Measurements from ENCODE around the gene KCNG4.
"Not testable (repeated sequence)": the region's sequence is repeated elsewhere in the genome, so short reads cannot be mapped to it uniquely, and the experiment has no call there.

The KCNG4 gene

DNA sequence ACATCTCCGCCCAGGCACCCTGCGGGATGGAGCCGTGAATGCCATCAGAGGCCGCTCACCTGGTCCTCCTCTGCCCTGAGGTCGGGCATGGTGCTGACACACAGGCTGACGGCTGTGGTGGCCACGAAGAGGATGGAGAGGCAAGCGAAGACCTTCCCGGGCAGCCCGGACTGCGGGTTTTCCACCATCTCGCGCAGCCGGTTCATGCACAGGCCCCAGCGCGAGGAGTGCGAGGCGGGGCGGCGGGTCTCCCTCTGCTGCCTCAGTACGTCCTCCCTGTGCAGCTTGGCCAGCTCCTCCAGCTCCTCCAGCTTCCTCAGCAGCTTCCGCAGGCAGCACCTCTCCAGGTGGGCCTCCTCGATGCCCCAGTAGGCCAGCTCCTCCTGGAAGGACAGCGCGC is 3.1 kb downstream of the KCNG4 start:
- no peak for DNase-seq (ENCODE audit: low spot score)

DNA sequence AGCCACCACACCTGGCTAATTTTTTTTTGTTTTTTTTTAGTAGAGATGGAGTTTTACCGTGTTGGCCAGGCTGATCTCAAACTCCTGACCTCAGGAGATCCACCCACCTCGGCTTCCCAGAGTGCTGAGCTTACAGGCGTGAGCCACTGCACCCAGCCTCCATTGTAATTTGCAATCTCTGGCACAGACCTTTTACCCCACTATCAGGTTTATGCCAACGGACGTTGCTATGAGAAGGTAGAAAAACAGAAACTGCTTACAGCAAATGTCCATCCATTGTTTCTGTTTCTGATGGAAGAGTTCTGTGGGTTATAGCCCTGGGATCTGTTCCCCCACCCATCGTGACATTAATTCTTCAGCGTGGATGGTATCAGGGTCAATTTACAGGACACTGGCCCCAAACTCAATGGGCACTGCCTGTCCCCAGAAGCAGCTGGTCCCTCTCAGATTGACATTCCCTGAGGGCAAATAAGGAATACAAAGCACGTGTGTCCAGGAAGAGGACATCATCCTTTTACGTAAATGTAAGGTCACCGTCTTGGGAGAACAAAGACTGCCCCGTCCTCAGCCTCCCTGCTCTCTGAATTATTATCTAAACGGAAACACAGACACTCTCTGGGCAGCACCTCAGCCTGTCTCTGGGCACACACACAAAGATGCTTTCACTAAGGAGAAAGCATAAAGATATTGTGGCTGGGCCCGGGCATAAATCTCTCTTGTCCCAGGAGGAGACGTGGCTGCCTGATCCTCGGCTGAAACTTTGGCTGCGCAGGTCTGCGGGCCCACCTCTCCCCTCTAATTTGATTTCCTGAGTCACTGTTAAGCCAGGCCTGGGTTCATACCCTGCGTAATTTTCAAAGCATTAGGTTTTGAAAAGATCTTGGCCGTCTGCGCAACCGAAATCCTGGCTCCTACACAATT is 5.2 kb downstream of the KCNG4 start:
- DNase-seq (ENCODE audit: low spot score) = peak; percentile 66

DNA sequence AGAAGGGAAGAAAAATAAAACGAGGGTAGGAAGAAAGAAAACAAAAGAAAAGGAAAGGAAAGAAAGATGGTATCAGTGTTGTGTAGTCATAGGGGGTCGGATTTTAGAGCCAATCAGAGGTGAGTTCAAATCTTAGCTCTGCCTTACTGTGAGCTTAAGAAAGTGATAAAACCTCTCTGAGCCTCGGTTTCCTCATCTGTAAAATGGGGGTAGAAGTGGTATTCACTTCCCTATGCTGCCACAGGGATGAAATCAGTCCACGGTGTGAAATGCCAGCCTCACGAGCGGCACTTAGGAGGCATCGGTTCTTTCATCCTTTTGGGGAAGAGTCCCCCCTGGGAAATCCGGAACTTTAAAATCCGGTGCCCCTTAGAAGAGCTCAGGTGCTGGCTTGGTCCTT is 6.1 kb downstream of the KCNG4 start:
- DNase-seq (ENCODE audit: low spot score) = no peak

DNA sequence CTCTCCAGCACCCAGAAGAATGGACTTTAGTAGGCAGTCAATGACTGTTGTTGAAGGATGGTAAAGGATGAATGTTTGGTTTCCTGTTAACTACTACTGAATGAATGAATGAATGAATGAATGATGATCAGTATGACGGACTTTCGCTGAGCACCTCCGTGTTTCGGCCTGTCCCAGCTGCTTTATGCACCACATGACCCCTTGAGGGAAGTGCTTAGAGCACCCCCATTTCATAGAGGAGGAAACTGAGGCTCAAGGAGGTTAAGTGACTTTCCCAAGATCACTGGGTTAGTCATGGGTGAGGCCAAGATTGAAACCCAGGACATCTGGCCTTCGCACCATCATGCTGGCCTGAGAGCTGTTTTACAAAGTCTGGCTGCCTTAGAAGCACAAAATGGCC is 6.8 kb downstream of the KCNG4 start:
- DNase-seq (ENCODE audit: low spot score) = no peak

DNA sequence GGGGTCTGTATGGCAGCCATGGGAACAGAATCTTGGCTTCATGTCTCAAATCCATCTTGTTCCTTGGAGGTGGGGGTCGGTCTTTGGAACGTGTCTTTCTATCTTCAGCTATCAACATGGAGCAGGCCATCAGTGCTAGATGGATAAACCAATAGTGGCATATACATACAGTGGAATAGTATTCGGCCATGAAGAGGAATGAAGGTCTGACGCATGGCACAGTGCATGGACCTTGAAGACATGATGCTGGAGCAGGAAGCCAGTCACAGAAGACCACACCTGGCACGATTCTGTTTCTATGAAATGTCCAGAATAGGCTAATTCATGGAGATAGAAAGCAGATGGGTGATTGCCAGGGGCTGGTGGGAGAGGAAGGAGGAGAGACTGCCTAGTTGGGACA is 7.8 kb downstream of the KCNG4 start:
- no peak for DNase-seq (ENCODE audit: low spot score)

DNA sequence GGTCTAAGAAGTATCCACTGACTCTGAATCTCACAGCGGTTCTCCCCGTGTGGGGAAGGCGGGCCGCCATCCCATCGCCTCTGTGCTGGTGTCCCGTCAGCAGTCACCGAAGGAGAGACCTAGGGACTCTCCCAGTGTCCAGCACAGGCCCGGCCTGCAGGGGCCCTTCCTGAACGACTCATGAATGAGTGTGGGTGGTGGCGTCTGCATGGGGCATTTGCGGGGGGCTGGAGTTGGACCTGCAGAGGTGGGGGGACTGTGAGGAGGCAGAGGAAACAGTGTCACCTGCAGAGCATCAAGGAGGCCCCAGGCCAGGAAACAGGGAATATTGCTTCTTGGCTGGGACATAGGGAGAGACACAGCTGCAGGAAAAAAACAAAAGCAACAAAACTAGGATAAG is 10.3 kb downstream of the KCNG4 start:
- DNase-seq (ENCODE audit: low spot score) = no peak

DNA sequence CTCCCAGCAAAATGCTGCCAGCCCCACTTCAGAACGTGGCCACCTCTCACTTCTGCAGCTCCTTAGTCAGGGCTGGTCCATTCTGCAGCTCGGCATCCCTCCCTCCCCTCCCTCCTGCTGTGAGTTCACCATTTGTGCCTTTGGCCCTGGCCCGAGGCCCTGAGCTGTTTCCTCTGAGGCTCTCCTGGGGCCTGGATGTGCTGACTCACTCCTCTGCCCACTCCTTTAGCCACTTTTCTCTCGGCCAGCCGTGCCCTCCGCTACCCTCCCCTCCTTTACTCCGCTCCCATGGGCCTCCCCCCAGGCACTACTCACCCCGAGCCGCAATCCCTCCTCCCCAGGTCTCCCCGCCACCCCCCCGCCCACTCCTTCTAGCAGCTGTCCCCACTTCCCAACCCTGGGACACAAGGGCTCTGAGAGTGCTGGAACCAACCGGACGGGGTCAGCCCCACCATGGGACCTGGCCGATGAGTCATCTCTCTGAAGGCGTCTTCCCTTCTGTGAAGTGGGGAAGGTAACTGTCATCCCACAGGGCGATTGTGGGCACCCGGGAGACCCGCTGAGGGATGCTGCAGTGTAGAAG is 11.5 kb downstream of the KCNG4 start:
- no peak for DNase-seq (ENCODE audit: low spot score)

DNA sequence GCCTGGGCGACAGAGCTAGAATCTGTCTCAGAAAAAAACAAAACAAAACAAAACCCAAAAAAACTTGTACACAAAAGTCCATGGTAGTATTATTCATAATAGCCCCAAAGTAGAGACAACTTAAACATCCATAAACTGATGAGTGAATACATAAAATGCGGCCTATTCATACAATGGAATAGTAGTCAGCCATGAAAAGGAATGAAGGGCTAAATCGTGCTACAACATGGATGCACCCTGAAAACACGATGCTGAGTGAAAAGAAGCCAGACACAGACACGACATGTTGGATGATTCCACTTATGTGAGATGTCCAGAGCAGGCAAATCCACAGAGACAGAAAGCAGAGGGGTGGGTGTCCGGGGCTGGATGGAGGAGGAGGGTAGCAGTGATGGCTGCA is 12.3 kb downstream of the KCNG4 start:
- DNase-seq (ENCODE audit: low spot score) = no peak

DNA sequence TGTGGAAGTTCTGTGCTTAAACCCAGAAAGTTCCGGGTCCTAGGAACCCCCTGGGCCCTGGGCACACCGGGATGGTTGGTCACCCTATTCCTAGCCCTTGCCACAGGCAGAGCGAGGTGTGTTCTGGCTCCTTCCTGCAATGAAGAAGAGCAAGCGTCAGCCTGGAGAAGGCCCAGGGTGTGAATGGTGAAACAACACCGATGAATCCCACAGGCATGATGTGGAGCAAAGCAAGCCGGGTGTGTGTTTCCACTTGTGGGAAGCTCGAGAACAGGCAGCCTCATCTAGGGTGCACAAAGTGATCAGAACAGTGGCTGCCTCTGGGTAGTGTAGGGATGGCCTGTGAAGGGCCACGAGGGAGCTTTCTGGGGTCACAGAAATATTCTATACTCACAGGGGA is 13.8 kb downstream of the KCNG4 start:
- no peak for DNase-seq (ENCODE audit: low spot score)

DNA sequence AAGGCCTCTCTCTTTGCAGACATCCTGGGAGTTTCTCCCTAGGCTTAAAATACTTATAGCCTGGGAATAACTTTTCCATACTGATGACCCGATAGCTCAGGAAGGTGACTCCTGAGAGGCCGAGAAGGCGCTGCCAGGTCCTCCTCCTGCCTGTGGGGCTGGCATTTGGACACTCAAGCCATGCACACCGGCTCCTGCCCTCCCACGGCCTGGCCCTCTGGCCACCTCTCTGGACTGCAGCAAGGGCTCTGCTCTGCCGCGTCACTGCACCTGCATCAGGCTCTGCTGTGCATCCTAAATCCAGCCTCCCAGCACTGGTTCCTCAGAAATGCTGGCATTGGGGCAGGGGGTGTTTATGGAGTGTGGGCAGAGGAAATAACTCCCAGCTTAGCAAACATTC is 14.2 kb downstream of the KCNG4 start:
- no peak for DNase-seq (ENCODE audit: low spot score)

DNA sequence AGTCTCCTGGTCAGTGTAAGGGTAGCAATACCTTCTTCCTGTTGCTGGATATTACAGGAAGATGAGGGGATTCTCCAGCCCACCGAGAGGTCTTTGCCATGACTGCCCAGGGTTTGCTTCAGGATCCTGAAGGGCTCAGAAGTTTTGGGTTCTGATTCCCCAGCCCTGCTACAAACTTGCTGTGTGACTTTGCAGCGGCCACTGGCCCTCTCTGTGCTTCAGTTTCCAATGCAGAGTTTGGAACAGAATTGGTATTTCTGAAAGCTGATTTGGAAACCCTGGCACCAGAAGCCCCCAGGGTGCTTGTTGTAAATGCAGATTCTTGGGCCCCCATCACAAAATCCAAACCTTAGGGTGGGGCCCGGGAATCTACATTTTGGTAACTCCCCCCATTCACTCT is 14.7 kb downstream of the KCNG4 start:
- DNase-seq (ENCODE audit: low spot score) = no peak

DNA sequence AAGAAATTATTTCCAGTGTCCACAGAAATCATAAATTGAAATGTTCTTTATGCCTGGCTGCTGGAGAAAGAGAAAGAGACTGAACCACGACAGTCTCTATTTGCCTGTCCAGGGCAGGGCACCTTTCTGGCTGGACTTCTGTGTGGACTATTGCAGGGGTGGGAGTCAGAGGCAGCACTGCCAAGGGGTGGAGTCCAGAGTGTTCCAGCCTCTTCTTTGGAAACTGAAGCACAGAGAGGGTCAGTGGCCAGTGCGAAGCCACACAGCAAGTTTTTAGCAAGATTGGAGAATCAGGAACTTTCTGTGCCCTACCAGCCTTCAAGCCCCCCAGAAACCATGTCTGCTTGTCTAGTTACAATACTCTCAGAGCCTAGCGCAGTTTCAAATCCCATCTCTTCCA is 15.3 kb downstream of the KCNG4 start:
- DNase-seq (ENCODE audit: low spot score) = no peak

DNA sequence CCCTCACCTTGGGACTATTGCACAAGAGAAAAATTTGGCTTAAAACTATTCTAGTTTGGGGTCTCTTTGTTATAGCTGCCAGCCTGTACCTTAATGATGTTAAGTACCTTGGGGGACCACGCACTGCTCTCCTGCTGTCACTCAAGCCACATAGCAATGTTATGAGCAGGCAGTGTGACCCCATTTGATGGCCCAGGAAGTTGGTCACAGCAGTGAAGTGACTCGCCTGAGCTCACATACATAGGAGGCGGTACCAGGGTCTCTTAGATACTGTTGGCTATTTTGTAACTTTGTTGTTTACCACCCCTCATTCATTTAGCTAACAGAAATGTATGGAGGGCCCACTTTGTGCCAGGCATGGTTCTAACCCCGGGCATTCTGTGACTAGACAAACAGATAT is 16.4 kb downstream of the KCNG4 start:
- DNase-seq (ENCODE audit: low spot score) = no peak

DNA sequence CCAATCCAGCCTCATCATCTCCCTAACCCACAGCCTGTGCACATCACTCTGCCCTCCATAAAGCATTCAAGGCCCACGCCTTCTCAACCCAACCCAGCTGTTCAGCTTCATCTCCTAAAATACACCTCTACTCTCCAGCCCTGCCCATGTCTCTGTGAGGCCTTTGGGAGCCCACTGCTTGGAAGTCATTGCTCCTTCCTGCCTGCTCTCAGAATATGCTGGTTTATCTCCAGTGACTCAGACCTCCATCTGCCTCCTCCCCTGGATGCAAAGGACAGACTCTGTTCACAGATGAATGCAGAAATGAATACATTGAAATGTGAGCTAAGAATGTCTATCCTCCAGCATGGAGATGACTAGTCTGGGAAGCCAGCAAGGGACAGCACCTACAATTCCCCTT is 19.0 kb downstream of the KCNG4 start:
- DNase-seq (ENCODE audit: low spot score) = no peak

DNA sequence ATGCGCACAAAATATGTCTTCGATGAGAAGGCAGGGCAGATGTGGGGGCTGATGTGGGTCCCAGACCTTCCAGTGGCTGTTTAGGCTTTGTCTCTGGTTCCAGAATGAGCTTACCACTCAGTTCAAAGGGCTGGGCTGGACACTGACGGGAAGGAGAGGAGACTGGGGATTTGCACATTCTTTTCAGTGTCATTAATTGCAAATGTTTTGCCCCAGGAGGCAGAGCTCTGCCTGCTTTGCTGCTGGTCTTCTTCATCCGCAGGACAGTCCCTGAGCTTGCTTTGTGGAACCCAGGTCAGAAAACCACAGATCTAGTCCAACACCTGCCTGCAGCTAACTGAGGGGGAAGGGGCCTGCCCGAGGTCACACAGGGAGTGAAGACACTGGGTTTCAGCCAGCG is 20.9 kb downstream of the KCNG4 start:
- DNase-seq (ENCODE audit: low spot score) = no peak

DNA sequence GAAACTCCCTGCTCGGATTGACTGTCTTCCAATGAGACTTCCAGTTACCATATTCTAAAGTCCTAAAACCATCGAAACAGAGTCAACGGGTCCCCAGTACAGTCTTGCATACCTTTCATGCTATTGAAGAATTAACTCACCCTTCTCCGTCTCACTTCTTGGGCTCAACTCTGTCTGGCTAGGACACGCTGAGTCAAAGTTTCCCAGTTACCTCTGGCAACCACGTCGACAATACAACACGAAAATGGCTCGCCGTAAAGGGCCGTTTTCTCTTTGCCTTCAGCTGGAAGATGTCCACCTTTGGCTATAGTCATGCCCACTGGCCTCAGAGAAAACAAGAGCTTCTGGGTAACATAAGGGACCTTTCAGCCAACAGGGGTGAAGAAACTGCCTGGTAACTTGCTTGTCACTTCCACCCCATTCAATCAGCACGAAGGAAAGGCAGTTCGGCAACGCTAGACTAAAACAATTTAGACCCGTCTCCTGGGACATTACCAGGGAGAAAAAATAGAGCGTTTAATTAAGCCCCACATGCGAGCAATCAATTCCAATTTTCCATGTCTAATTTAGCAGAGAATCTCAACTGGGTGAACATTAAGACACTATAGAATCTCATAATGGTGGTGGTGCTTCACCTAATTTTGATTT is 21.5 kb downstream of the KCNG4 start:
- no peak for DNase-seq (ENCODE audit: low spot score)

DNA sequence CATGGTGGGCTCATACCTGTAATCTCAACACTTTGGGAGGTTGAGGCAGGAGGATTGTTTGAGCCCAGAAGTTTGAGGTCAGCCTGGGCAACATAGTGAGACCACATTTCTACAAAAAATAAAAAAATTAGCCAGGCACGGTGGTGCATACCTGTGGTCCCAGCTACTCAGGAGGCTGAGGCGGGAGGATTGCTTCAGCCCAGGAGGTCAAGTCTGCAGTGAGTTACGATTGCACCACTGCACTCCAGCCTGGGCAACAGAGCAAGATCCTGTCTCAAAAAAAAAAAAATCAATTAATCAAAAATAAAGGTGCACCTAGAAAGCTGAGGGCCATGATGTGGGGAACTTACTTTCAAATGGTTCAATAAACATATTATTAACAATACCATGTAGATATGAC is 23.7 kb downstream of the KCNG4 start:
- DNase-seq (ENCODE audit: low spot score) = not testable (repeated sequence)

DNA sequence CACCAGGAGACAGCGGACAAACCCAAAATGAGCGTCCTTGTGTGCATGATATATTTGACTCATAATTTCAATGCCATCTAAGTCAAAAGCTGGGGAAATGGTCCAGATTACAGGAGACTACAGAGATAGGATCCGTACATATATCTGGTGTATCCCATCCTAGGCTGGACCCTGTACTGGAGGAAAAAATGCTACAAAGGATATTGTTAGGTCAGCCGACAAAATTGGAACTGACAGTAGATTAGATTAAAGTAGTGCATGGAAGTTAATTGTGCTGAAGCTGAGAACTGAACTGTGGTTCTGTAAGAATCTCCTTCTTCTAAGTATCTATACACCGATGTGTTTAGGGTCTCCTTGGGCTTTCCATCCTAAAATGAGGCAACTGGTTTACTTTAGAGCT is 24.3 kb downstream of the KCNG4 start:
- DNase-seq (ENCODE audit: low spot score) = peak; percentile 96

DNA sequence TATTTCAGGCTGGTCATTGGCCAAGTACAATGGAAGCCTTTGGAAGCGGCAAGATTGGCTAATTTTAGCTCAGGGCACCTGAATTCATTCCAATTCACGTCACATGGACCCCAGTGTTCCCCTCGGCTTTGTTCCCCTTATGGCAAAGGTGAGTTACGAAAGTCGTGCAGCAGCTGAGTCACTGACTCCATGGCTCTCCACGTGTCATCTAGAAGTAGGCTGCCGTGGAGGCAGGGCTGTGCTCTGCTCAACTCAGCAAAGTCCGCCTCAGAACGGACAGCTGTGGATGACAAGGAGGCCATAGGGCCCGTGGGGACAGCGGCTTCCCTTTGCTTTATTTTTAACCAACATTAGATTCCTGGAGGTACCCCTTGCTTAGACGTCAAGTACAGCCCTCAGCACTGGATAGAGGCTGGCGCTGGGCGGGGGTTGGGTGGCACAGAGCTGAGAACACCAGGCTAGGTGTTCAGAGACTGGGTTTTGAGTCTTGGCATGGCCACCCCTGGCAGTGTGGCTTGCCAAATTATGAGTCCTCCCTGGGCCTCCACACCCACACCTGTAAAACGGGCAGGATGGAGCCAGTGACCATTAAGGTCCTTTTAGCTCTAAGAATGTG is 25.3 kb downstream of the KCNG4 start:
- DNase-seq (ENCODE audit: low spot score) = no peak

DNA sequence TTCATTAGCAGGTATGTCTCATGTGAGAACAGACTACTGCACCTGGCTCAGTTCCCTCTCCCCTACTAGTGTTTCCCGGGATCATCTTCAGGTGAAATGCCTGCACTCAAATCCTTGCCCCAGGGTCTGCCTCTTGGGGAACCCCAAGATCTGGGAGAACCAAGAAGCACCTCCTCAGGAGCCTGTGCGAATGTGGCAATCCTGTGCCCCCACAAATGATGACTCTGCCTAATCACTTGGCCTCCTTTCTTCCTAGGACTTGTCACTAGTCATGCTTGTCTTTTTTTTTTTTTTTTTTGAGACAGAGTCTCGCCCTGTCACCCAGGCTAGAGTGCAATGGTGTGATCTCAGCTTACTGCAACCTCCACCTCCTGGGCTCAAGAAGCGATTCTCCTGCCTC is 27.2 kb downstream of the KCNG4 start:
- DNase-seq (ENCODE audit: low spot score) = no peak

DNA sequence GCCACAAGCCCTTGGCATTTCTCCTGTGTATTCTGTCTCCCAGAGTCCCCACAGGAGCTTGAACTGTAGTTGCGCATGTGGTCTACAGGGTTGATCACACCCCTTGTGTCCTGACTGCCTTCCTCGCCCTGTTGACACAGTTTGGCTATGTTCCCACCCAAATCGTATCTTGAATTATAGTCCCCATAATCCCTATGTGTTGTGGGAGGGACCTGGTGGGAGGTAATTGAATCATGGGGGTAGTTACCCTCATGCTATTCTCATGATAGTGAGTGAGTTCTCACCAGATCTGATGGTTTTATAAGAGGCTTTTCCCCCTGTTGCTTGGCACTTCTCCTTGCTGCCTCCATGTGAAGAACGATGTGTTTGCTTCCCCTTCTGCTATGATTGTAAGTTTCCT is 27.7 kb downstream of the KCNG4 start:
- no peak for DNase-seq (ENCODE audit: low spot score)

DNA sequence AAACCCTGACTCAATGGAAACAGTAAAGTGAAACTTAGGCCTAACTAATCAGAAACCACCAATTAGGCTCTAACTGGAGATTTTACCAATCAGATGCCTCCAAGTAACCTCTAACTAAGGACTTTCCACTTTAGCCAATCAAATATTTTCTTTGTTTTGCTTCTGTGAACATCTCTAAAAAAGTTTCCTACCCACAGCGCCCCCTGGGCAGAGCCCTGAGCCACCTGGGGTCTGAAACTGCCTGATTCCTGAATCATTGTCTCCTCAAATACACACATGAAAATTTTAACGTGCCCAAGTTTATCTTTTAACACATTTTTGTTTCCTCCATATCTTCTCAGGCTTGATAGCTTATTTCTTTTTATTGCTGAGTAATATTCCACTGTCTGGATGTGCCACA is 29.8 kb downstream of the KCNG4 start:
- DNase-seq (ENCODE audit: low spot score) = no peak

DNA sequence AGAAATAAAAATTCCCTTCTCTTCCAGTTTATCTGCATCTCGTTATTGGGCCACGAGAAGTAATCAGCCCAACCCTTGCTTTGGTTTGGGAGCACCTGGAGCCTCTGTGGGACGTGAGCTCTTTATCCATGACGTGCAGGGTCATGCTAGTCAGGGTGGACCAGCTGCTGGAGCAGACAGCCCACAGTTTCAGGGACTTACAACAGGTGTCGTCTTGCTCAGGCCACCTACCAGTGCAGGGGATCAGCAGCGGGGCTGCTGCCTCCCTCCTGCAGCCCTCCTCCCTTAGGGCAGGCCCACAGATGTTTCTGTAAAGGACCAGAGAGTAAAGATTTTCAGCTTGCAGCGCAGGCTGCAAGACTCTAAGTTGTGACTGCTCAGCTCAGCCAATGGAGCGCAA is 31.9 kb downstream of the KCNG4 start:
- DNase-seq (ENCODE audit: low spot score) = no peak

Data from SK-N-DZ (cell line).